ENCODE data around the gene LILRB1.
A peak's percentile ranks its signal among the peaks of the same experiment; 100 is the strongest.
"Not testable (repeated sequence)": the region's sequence is repeated elsewhere in the genome, so short reads cannot be mapped to it uniquely, and the experiment has no call there.

LILRB1 gene

GRCh38 chr19:54626757-54627156, 3.5 kb upstream of the LILRB1 start:
- no peak for DNase-seq

GRCh38 chr19:54627912-54628311, 2.4 kb upstream of the LILRB1 start:
- not testable (repeated sequence) for DNase-seq

- no peak for DNase-seq
Observed at GRCh38 chr19:54630782-54631181, 498 bp downstream of the LILRB1 start.

GRCh38 chr19:54631489-54632337, 1.4 kb downstream of the LILRB1 start:
- DNase-seq, result not testable (repeated sequence)

- not testable (repeated sequence) for DNase-seq
Observed at GRCh38 chr19:54632517-54632916, 2.2 kb downstream of the LILRB1 start.

GRCh38 chr19:54633401-54633800, 3.1 kb downstream of the LILRB1 start:
- DNase-seq, result no peak

GRCh38 chr19:54636081-54636480, 5.8 kb downstream of the LILRB1 start:
- DNase-seq, result not testable (repeated sequence)

- DNase-seq, result no peak
Observed at GRCh38 chr19:54638683-54639082, 8.4 kb downstream of the LILRB1 start.

GRCh38 chr19:54642953-54643352, 12.7 kb downstream of the LILRB1 start:
- DNase-seq, result not testable (repeated sequence)

GRCh38 chr19:54643583-54643982, 13.3 kb downstream of the LILRB1 start:
- DNase-seq, result not testable (repeated sequence)

GRCh38 chr19:54644056-54644455, 13.8 kb downstream of the LILRB1 start:
- no peak for DNase-seq

- no peak for DNase-seq
Observed at GRCh38 chr19:54646331-54646841, 16.1 kb downstream of the LILRB1 start.

GRCh38 chr19:54648129-54648528, 17.8 kb downstream of the LILRB1 start:
- DNase-seq, result peak in 1 of 2 experiments; percentile 12

GRCh38 chr19:54650108-54650655, 19.9 kb downstream of the LILRB1 start:
- DNase-seq, result no peak

- peak; percentile 53 to 63 for DNase-seq
Observed at GRCh38 chr19:54653181-54653809, 23.0 kb downstream of the LILRB1 start.

- DNase-seq, result no peak
Observed at GRCh38 chr19:54654447-54655321, 24.4 kb downstream of the LILRB1 start.

- no peak for DNase-seq
Observed at GRCh38 chr19:54659300-54659699, 29.0 kb downstream of the LILRB1 start.

- no peak for DNase-seq
Observed at GRCh38 chr19:54660306-54660705, 30.0 kb downstream of the LILRB1 start.

- no peak for DNase-seq
Observed at GRCh38 chr19:54660964-54661363, 30.7 kb downstream of the LILRB1 start.

- DNase-seq, result no peak
Observed at GRCh38 chr19:54661846-54662481, 31.7 kb downstream of the LILRB1 start.

GRCh38 chr19:54662730-54663129, 32.4 kb downstream of the LILRB1 start, which contains the start of gene LILRB4:
LILRB4 (plus strand) TSS chr19:54662985; CDS start chr19:54663034, 49 bp downstream.
- DNase-seq, result no peak

GRCh38 chr19:54665530-54665929, 35.2 kb downstream of the LILRB1 start:
- DNase-seq, result no peak
